OCI-LY3 (cell line): Measurements from ENCODE around the gene NRXN3.

ENCODE experiments used
- CTCF ChIP-seq: fragments of 200-600, 300-600 bp; sonication (generic); IDR thresholded peaks from 2 replicates; pipeline ENCODE4 v1.5.1; 2014; ENCODE audit warnings: antibody characterized with exemption, low read length, low read depth
- EZH2phosphoT487 ChIP-seq: fragments of 200-600 bp; shearing (Covaris generic); IDR thresholded peaks from 2 replicates; pipeline ENCODE4 v1.6.1; 2018; ENCODE audit warnings: antibody characterized with exemption, mixed run types, low read depth

GRCh38 chr14:79270361-79270760 lies 1100.2 kb downstream of the NRXN3 start:
- no peak for TF ChIP-seq CTCF
- no peak for TF ChIP-seq EZH2phosphoT487
